Measurements from ENCODE around the gene LNX2.
A peak's percentile ranks its signal among the peaks of the same experiment; 100 is the strongest.

The LNX2 gene

GRCh38 chr13:27620377-27621115 lies at the start of gene LNX2:
Gene LNX2, minus strand, starts transcription at chr13:27620529. Its CDS starts 38,826 bp downstream, at chr13:27581703.
- peak; percentile 75 for DNase-seq

GRCh38 chr13:27667946-27668345 lies 47.6 kb upstream of the LNX2 start:
- DNase-seq: no peak

- DNase-seq: no peak
Observed at GRCh38 chr13:27666951-27667350, 46.6 kb upstream of the LNX2 start.

GRCh38 chr13:27665761-27666160 lies 45.4 kb upstream of the LNX2 start:
- DNase-seq: no peak

- DNase-seq: no peak
Observed at GRCh38 chr13:27665333-27665732, 45.0 kb upstream of the LNX2 start.

- no peak for DNase-seq
Observed at GRCh38 chr13:27663947-27664346, 43.6 kb upstream of the LNX2 start.

GRCh38 chr13:27662738-27663470 lies 42.6 kb upstream of the LNX2 start:
- DNase-seq: no peak

- no peak for DNase-seq
Observed at GRCh38 chr13:27661017-27661416, 40.7 kb upstream of the LNX2 start.

- DNase-seq: no peak
Observed at GRCh38 chr13:27660511-27660910, 40.2 kb upstream of the LNX2 start.

- no peak for DNase-seq
Observed at GRCh38 chr13:27659145-27659865, 39.0 kb upstream of the LNX2 start.

GRCh38 chr13:27658546-27658945 lies 38.2 kb upstream of the LNX2 start:
- DNase-seq: no peak

GRCh38 chr13:27657724-27658123 lies 37.4 kb upstream of the LNX2 start:
- no peak for DNase-seq

GRCh38 chr13:27654816-27655215 lies 34.5 kb upstream of the LNX2 start:
- DNase-seq: no peak

GRCh38 chr13:27654059-27654458 lies 33.7 kb upstream of the LNX2 start:
- DNase-seq: no peak

GRCh38 chr13:27650312-27650711 lies 30.0 kb upstream of the LNX2 start:
- DNase-seq: no peak

- DNase-seq: no peak
Observed at GRCh38 chr13:27644302-27644701, 24.0 kb upstream of the LNX2 start.

GRCh38 chr13:27643334-27644132 lies 23.2 kb upstream of the LNX2 start:
- DNase-seq: no peak

- DNase-seq: no peak
Observed at GRCh38 chr13:27641711-27642502, 21.6 kb upstream of the LNX2 start.

- DNase-seq: no peak
Observed at GRCh38 chr13:27639186-27639585, 18.9 kb upstream of the LNX2 start.

GRCh38 chr13:27638521-27638920 lies 18.2 kb upstream of the LNX2 start:
- no peak for DNase-seq

GRCh38 chr13:27638001-27638400 lies 17.7 kb upstream of the LNX2 start:
- no peak for DNase-seq

GRCh38 chr13:27637289-27637626 lies 16.9 kb upstream of the LNX2 start:
- no peak for DNase-seq

All from NCI-H510A treated with DMSO at 0.1 percent for 48 hours (cell line).